Cardiac muscle cell (in vitro differentiated cells and primary cell): ENCODE data around the gene EYA3. TPM values are rescaled to one million over a fixed set of nuclear protein-coding genes. Genes with fewer than 3 reads are reported as not detected.

ENCODE experiments used
- DNase-seq, 2 donors: peaks; one replicate each; pipeline versions ENCODE4 v3.0.0 to v3.0.0-alpha.2; 2010 to 2017; ENCODE audit warnings: low read depth in 1 of 2, low spot score in 1 of 2
- H3K27ac ChIP-seq: fragments of 200-600 bp; sonication (generic); 2 replicates; pipeline ENCODE4 v1.5.1; 2016
- H3K27me3 ChIP-seq: fragments of 200-600 bp; sonication (generic); 2 replicates; pipeline ENCODE4 v1.6.0; 2016; ENCODE audit warnings: control low read depth
- H3K36me3 ChIP-seq: fragments of 200-600 bp; sonication (generic); 2 replicates; pipeline ENCODE4 v1.5.1; 2016; ENCODE audit warnings: control low read depth
- H3K4me1 ChIP-seq: fragments of 200-600 bp; sonication (generic); 2 replicates; pipeline ENCODE4 v1.8.1; 2017; ENCODE audit warnings: low read depth, mild to moderate bottlenecking, mixed run types
- H3K4me3 ChIP-seq: fragments of 200-600 bp; sonication (generic); 2 replicates; pipeline ENCODE4 v1.5.1; 2016; ENCODE audit warnings: mild to moderate bottlenecking
- H3K9me3 ChIP-seq: fragments of 200-600 bp; sonication (generic); 2 replicates; pipeline ENCODE4 v1.5.1; 2017; ENCODE audit warnings: low read depth, mild to moderate bottlenecking, control low read depth
- polyA plus RNA-seq: library from polyadenylated mRNA; unstranded; fragments of >200 nt; fragmentation: Nextera tagmentation; extraction: Ambion mirVana; gene quantifications from 2 replicates; pipeline ENCODE4 v1.2.1, GENCODE V29; 2016
- total RNA-seq: library from RNA; depleted of rRNA; stranded (reverse); fragments of >200 nt; gene quantifications from 2 replicates; pipeline ENCODE4 v1.2.3, GENCODE V29; 2016
- TF ChIP-seq, protein P1 (sequence below): IDR thresholded peaks from 2 replicates; pipeline ENCODE4 v1.5.1; 2012; ENCODE audit warnings: low read depth, mild to moderate bottlenecking, low read length

Gene EYA3
- total and polyA plus RNA-seq, 2 experiments from 2014 or later, result 15.6 to 21.7 TPM

DNA sequence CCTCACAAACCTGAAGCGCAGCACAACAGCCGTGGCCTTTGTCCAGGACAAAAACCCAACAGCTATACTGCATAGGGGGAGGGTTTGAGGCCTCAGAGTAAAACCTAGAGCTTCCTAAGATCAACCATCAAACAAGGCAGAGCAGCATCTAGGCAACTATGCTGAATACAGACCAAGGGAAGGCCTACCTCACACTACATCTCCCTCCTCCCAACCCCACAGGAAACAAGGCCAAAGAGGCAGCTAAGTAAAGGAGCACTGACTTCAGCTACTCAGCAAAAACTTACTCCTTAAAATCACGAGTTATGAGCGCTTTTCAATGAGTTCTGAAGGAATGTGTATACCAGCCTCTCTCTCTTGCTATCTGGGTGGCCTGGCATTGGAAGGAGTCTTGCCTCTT lies 116.3 kb downstream of the EYA3 start:
- H3K27me3 ChIP-seq, result no peaks in the 10 kb centered on the region
- TF ChIP-seq, protein P1, sequence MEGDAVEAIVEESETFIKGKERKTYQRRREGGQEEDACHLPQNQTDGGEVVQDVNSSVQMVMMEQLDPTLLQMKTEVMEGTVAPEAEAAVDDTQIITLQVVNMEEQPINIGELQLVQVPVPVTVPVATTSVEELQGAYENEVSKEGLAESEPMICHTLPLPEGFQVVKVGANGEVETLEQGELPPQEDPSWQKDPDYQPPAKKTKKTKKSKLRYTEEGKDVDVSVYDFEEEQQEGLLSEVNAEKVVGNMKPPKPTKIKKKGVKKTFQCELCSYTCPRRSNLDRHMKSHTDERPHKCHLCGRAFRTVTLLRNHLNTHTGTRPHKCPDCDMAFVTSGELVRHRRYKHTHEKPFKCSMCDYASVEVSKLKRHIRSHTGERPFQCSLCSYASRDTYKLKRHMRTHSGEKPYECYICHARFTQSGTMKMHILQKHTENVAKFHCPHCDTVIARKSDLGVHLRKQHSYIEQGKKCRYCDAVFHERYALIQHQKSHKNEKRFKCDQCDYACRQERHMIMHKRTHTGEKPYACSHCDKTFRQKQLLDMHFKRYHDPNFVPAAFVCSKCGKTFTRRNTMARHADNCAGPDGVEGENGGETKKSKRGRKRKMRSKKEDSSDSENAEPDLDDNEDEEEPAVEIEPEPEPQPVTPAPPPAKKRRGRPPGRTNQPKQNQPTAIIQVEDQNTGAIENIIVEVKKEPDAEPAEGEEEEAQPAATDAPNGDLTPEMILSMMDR, result no peak
- H3K27ac ChIP-seq, result no peak overlapping the region
- no peaks in the 10 kb centered on the region for H3K9me3 ChIP-seq
- no peaks in the 10 kb centered on the region for H3K4me1 ChIP-seq
- DNase-seq, result no peak
- H3K4me3 ChIP-seq, result no peak overlapping the region
- H3K36me3 ChIP-seq, result peaks cover 14% of the 10 kb centered on the region

DNA sequence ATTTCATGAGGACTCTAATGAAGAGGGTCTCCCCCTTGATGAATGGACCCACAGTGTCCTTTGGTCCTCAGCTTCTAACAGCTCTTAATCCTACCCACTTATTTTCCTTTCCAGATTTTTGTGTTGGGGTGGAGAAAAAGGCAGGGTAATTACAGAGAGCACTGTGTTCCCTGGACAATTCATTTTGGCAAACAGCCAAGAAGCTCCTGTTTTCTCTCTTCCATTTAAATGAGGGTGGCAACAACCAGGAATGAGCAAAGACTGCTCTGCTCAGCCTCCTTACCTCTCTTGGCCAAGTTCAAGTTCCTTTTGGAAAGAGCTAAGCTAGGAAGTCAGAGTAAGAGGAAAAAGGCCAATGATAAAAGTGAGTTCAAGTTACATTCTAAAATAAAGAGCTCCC lies 116.7 kb downstream of the EYA3 start:
- DNase-seq, result peak; percentile 28 to 67
- H3K27me3 ChIP-seq, result no peaks in the 10 kb centered on the region
- no peak overlapping the region for H3K27ac ChIP-seq
- H3K9me3 ChIP-seq, result no peaks in the 10 kb centered on the region
- H3K36me3 ChIP-seq, result peaks cover 12% of the 10 kb centered on the region
- no peaks in the 10 kb centered on the region for H3K4me1 ChIP-seq
- TF ChIP-seq, protein P1, result no peak
- H3K4me3 ChIP-seq, result no peak overlapping the region

- Histone ChIP-seq H3K4me3 (no peak overlapping the region), H3K9me3 (no peaks in the 10 kb centered on the region), H3K4me1 (no peaks in the 10 kb centered on the region), H3K27ac (no peak overlapping the region), H3K27me3 (no peaks in the 10 kb centered on the region), H3K36me3 (peaks cover 12% of the 10 kb centered on the region)
- DNase-seq, result peak in 1 of 2 donors; percentile 78
- TF ChIP-seq, protein P1, result no peak
These were observed 118.0 kb downstream of the EYA3 start for GRCh38 chr1:27970401-27970800.

- no peak overlapping the region for H3K27ac ChIP-seq
- H3K4me3 ChIP-seq, result no peak overlapping the region
- H3K36me3 ChIP-seq, result peaks cover 6% of the 10 kb centered on the region
- H3K9me3 ChIP-seq, result no peaks in the 10 kb centered on the region
- TF ChIP-seq, protein P1, result no peak
- H3K4me1 ChIP-seq, result no peaks in the 10 kb centered on the region
- H3K27me3 ChIP-seq, result no peaks in the 10 kb centered on the region
- peak in 1 of 2 donors; percentile 72 for DNase-seq
These were observed 119.7 kb downstream of the EYA3 start for GRCh38 chr1:27968692-27969091.

GRCh38 chr1:27967884-27968466 lies 120.4 kb downstream of the EYA3 start:
- TF ChIP-seq, protein P1, result no peak
- no peak overlapping the region for H3K27ac ChIP-seq
- DNase-seq, result no peak
- H3K4me1 ChIP-seq, result no peaks in the 10 kb centered on the region
- no peaks in the 10 kb centered on the region for H3K27me3 ChIP-seq
- peaks cover 3% of the 10 kb centered on the region for H3K36me3 ChIP-seq
- no peaks in the 10 kb centered on the region for H3K9me3 ChIP-seq
- no peak overlapping the region for H3K4me3 ChIP-seq
